Cardiac muscle cell (in vitro differentiated cells and primary cell): ENCODE results near the gene SGSH. TPM values are rescaled to one million over a fixed set of nuclear protein-coding genes. Genes with fewer than 3 reads are reported as not detected.

Source experiments
- DNase-seq, 2 donors: peaks; one replicate each; pipeline versions ENCODE4 v3.0.0 to v3.0.0-alpha.2; 2010 to 2017; ENCODE audit warnings: low read depth in 1 of 2, low spot score in 1 of 2
- H3K27ac ChIP-seq: fragments of 200-600 bp; sonication (generic); 2 replicates; pipeline ENCODE4 v1.5.1; 2016
- H3K27me3 ChIP-seq: fragments of 200-600 bp; sonication (generic); 2 replicates; pipeline ENCODE4 v1.6.0; 2016; ENCODE audit warnings: control low read depth
- H3K36me3 ChIP-seq: fragments of 200-600 bp; sonication (generic); 2 replicates; pipeline ENCODE4 v1.5.1; 2016; ENCODE audit warnings: control low read depth
- H3K4me1 ChIP-seq: fragments of 200-600 bp; sonication (generic); 2 replicates; pipeline ENCODE4 v1.8.1; 2017; ENCODE audit warnings: low read depth, mild to moderate bottlenecking, mixed run types
- H3K4me3 ChIP-seq: fragments of 200-600 bp; sonication (generic); 2 replicates; pipeline ENCODE4 v1.5.1; 2016; ENCODE audit warnings: mild to moderate bottlenecking
- H3K9me3 ChIP-seq: fragments of 200-600 bp; sonication (generic); 2 replicates; pipeline ENCODE4 v1.5.1; 2017; ENCODE audit warnings: low read depth, mild to moderate bottlenecking, control low read depth
- polyA plus RNA-seq: library from polyadenylated mRNA; unstranded; fragments of >200 nt; fragmentation: Nextera tagmentation; extraction: Ambion mirVana; gene quantifications from 2 replicates; pipeline ENCODE4 v1.2.1, GENCODE V29; 2016
- total RNA-seq: library from RNA; depleted of rRNA; stranded (reverse); fragments of >200 nt; gene quantifications from 2 replicates; pipeline ENCODE4 v1.2.3, GENCODE V29; 2016
- TF ChIP-seq, protein P1 (sequence below): IDR thresholded peaks from 2 replicates; pipeline ENCODE4 v1.5.1; 2012; ENCODE audit warnings: low read depth, mild to moderate bottlenecking, low read length

SGSH gene
- total and polyA plus RNA-seq, 2 experiments from 2014 or later, result 56.6 to 63.2 TPM

DNA sequence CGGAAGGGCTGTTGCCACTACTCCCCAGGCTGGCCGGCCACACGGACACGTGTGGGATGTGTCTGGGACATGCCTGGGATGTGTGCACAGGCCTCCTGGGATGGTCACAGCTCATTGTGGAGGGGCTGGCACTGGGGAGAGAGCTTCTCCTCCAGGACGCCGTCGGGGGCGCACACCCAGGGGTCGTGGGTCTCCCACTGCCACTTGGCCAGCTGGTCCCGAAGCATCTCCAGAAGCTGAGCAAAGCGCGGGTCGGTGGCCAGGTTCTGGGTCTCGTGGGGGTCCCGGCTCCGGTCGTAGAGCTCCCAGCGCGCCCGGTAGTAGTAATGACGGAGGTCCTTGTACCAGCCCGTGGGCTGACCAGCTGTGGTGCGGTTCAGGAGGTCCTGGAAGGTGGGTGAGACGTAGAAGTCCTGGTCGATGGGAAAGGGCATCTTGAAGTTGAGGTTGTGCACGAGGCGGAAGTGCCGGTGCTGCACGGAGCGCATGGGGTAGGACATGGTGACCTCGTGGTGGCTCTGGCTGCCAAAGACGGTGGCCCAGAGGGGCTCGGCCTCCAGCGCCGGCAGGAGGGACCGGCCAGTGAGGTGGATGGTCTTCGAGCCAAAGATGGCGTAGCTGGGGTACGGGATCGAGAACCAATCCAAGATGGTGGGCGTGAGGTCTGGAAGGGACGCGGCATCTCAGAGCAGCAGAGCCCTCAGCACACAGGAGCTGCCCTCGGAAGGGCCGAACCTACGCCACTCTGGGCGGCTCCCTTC is 9.6 kb downstream of the SGSH start:
- no peaks in the 10 kb centered on the region for H3K4me1 ChIP-seq
- no peaks in the 10 kb centered on the region for H3K9me3 ChIP-seq
- TF ChIP-seq, protein P1, sequence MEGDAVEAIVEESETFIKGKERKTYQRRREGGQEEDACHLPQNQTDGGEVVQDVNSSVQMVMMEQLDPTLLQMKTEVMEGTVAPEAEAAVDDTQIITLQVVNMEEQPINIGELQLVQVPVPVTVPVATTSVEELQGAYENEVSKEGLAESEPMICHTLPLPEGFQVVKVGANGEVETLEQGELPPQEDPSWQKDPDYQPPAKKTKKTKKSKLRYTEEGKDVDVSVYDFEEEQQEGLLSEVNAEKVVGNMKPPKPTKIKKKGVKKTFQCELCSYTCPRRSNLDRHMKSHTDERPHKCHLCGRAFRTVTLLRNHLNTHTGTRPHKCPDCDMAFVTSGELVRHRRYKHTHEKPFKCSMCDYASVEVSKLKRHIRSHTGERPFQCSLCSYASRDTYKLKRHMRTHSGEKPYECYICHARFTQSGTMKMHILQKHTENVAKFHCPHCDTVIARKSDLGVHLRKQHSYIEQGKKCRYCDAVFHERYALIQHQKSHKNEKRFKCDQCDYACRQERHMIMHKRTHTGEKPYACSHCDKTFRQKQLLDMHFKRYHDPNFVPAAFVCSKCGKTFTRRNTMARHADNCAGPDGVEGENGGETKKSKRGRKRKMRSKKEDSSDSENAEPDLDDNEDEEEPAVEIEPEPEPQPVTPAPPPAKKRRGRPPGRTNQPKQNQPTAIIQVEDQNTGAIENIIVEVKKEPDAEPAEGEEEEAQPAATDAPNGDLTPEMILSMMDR, result no peak
- no peaks in the 10 kb centered on the region for H3K27me3 ChIP-seq
- no peak overlapping the region for H3K4me3 ChIP-seq
- H3K27ac ChIP-seq, result no peak overlapping the region
- DNase-seq, result no peak
- peaks cover 8% of the 10 kb centered on the region for H3K36me3 ChIP-seq

DNA sequence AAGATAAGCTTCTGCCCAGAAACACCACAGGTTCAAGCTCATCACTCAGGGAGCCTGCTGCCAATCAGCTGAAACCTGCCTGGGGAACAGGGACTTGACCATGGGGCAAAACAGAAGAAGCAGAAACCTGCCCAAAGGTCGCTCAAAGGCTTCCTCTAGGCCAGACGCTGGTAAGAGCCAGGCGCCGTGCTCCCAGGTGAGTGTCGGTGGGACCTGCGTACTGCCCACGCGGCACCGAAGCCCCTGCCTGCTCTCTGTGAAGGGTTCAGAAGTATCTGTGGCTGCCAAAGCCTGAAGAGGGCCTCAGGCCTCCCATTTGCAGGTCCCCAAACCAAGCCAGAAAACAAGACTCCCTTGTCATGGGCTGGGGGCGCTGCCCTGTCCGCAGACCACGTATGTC is 10.4 kb downstream of the SGSH start:
- Histone ChIP-seq H3K9me3 (no peaks in the 10 kb centered on the region), H3K27ac (no peak overlapping the region), H3K4me3 (no peak overlapping the region), H3K27me3 (no peaks in the 10 kb centered on the region), H3K36me3 (peaks cover 8% of the 10 kb centered on the region), H3K4me1 (no peaks in the 10 kb centered on the region)
- TF ChIP-seq, protein P1, result no peak
- no peak for DNase-seq

DNA sequence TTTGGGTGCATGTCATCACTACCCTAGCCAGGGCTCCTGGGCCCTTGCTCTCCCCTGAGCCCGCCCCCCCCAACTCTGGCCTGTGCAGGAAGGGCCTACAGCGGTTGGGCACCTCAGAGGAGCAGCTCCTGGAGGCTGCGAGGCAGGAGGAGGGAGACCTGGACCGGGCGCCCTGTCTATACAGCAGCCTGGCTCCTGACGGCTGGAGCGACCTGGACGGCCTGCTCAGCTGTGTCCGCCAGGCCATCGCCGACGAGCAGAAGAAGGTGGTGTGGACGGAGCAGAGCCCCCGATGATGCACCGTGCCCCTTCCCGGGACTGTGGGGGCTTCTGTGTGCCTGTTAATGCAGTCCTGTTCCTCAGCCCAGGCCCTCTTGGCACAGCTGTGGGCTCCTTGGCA is 12.1 kb downstream of the SGSH start:
- H3K9me3 ChIP-seq, result no peaks in the 10 kb centered on the region
- no peak overlapping the region for H3K27ac ChIP-seq
- no peaks in the 10 kb centered on the region for H3K27me3 ChIP-seq

DNA sequence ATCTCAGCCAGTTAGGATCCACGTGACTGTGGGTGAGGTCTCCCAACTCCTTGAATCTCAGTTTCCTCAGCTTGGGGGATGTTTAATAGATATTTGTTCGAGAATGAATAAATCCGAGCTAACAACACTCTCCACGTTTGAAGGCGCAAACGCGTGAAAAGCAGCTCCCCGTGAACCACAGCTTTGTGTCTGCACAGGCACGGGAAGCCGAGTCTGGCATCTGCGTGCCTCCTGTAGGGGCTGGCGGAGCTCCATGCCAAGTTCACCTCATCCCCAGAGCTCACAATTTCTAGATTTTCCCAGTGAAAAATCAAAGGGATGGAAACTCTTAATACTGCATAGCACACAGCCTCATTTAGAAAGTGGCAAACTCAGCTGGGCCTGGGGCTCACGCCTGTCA is 14.3 kb downstream of the SGSH start:
- no peak for DNase-seq
- TF ChIP-seq, protein P1, result no peak
- no peaks in the 10 kb centered on the region for H3K4me1 ChIP-seq
- no peaks in the 10 kb centered on the region for H3K9me3 ChIP-seq
- no peaks in the 10 kb centered on the region for H3K27me3 ChIP-seq
- peaks cover 4% of the 10 kb centered on the region for H3K36me3 ChIP-seq
- no peak overlapping the region for H3K27ac ChIP-seq
- no peak overlapping the region for H3K4me3 ChIP-seq

More for the DNA sequence above, 12.1 kb downstream of the SGSH start:
- H3K36me3 ChIP-seq, result peaks cover 8% of the 10 kb centered on the region
- no peak for DNase-seq
- H3K4me1 ChIP-seq, result no peaks in the 10 kb centered on the region
- TF ChIP-seq, protein P1, result no peak
- H3K4me3 ChIP-seq, result no peak overlapping the region

DNA sequence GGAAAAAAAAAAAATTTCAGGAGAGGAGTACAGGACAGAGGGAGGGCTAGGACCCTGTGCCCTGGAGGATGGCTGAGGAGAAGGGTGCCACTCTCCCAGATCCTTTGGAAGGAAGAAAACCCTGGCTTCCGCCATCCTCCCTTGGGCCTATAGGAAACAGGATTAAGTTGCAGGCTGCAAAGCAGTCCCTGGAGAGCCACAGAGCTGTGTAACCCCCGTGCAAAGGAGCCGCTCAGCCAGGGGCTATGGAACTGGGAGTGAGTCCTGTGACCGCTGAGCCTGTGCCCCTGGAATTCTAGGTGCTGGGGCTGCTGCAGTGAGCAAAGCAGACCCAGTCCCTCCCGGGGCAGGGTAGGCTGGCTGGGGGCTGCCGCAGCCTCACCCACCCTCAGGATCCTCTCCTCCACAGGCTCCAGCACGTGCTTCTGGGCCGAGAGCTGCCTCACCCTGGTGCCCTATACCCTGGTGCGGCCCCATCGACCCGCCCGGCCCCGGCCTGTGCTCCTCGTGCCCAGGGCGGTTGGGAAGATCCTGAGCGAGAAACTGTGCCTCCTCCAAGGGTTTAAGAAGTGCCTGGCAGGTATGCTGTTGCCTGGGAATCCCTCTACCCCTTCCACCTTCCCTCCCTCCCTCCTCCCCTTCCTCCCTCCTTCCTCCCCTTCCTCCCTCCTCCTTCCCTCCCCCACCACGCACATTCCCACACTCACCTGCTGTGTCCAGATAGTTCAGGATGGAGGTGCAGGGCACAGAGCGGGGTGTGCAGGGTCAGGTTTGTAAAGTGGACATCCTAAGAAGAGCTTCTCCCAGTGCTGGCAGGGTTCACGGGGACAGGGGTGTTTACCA is 15.3 kb downstream of the SGSH start:
- Histone ChIP-seq H3K27ac (no peak overlapping the region), H3K4me3 (no peak overlapping the region), H3K4me1 (no peaks in the 10 kb centered on the region), H3K36me3 (no peaks in the 10 kb centered on the region), H3K27me3 (no peaks in the 10 kb centered on the region), H3K9me3 (no peaks in the 10 kb centered on the region)
- DNase-seq, result no peak
- TF ChIP-seq, protein P1, result no peak
